ENCODE results near the gene CLDN6. TPM values are rescaled to one million over a fixed set of nuclear protein-coding genes. Genes with fewer than 3 reads are reported as not detected.

Gene CLDN6
- total and polyA plus RNA-seq, 7 experiments from 2014 or later: not detected

DNA sequence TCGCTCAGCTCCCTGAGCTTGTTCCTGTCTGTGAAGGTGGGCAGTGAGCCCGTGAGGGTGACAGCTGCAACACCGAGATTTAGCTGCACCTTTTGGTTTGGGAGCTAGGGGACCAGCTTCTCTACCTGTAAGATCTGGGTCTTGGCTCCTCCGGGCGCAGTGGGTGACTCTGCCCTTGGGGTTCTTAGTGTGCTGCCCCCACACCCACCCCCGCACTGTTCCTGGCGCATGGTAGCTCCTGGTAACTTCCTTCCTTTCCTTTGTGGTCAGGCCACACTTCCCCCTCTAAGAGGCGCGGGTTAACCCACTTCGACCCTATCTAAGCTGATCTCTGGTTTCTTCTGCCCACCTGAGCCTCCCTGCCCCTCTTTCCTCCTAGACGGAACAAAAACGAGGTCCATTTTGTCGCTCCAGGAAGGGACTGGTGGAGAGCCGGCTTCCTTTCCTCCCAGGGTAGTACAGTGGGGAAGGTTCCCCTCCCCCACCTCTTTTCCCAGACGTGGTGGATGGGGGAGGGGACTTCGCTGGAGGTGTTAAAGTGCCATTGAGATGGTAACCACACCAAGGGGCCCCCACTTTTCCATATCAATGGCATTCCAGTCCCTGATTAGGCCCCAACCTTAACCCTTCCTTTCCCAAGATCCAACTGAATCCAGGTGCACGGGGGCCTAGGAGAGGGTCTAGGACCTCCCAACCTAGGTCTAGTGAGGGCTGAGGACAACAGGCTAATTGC is 9.9 kb downstream of the CLDN6 start:
- Mint-ChIP-seq H3K4me1 (peaks cover 18 to 35% (median 28%) of the 10 kb centered on the region in 7 donors), H3K36me3 (peaks cover 0 to 1% (median 0%) of the 10 kb centered on the region in 5 donors), H3K4me3 (peak overlapping the region; percentile 68 to 85 (median 74)), H3K27ac (peak overlapping the region in 2 of 9 donors; percentile 17 to 25), H3K9me3 (no peaks in the 10 kb centered on the region), H3K27me3 (peaks cover 0 to 18% (median 5%) of the 10 kb centered on the region in 5 donors)
- ChIA-PET CTCF (interaction anchor here (0.6 to 2.0 kb wide), 5 partner anchors 13 to 123 kb away, joined by 3 to 8 read pairs (median 3); no protein-coding TSS in a partner anchor), POLR2A (interaction anchor here (0.7 to 3.2 kb wide), 8 partner anchors 12 to 527 kb away, joined by 3 to 11 read pairs (median 6); partner anchors contain the start of genes HCFC1R1, PKMYT1, THOC6 and TNFRSF12A)
- no peaks in the 10 kb centered on the region for H3K27me3 ChIP-seq (ENCODE audit: control insufficient read depth in 2 of 2, insufficient read depth in 2 of 2, low read length in 2 of 2)
- no peak for DNase-seq
- no peak overlapping the region for H3K27ac ChIP-seq (ENCODE audit: low read depth, low read length)
- intact Hi-C loops (cut with micrococcal nuclease): no loop called here
- H3K9me3 ChIP-seq (ENCODE audit: control insufficient read depth in 2 of 3, low read length in 3 of 3): no peaks in the 10 kb centered on the region
- peak overlapping the region; percentile 38 for H3K4me3 ChIP-seq (ENCODE audit: low read length)
- H3K36me3 ChIP-seq (ENCODE audit: control insufficient read depth in 2 of 3, insufficient read depth in 3 of 3, low read length in 3 of 3): no peaks in the 10 kb centered on the region
- ATAC-seq: no peak
- H3K4me1 ChIP-seq (ENCODE audit: control insufficient read depth in 2 of 2, insufficient read depth in 2 of 2, low read length in 2 of 2): peaks cover 21 to 23% of the 10 kb centered on the region in 2 donors

DNA sequence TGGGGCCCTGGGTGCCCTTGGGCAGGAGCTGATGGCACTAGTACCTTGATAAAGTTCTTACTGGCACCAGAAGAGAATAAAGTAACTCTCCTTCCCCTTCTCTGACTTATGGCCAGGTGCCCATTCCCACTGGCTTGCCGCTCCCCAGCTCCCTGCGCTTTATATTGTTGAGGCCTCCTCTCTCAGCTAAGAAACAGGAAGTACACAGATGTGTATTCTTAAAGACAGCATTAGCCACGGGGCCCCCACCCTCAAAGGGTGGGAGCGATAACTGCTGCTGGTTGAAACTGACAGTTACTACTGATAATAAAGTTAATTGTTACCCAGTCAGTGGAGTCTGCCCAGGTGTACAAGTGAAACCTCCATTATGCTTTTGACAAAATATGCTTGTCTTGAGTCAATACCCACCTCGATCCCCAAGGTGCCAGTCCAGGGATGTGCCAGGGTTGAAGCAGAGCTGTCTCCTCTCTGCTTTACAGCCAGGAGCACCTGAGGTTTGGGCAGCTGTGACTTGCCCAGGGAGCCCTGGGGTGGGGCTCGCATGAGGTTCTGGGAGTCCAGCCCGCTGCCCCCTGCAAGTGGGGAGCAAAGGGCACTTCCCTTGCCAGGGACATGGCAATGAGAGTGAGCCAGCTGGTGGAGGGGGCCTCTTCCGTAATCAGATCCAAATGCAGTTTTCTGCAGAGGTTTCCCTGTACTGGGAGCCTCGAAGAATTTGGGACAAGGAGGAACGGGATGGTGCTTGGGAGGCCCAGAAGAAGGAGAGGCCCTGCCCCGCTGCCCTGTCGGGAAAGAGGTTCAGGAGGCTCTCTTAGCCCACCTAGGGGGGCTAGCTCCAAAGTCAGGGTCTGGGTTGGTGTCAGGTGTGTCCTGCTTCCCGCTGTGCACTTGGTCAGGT is 10.7 kb downstream of the CLDN6 start:
- Mint-ChIP-seq H3K9me3 (no peaks in the 10 kb centered on the region), H3K27ac (peak overlapping the region in 3 of 9 donors; percentile 24 to 33 (median 25)), H3K4me1 (peaks cover 18 to 35% (median 28%) of the 10 kb centered on the region in 7 donors), H3K4me3 (peak overlapping the region; percentile 37 to 85 (median 73)), H3K27me3 (peaks cover 0 to 15% (median under 1%) of the 10 kb centered on the region in 5 donors), H3K36me3 (peaks cover 0 to 1% (median 0%) of the 10 kb centered on the region in 5 donors)
- Histone ChIP-seq H3K27me3 (ENCODE audit: control insufficient read depth in 2 of 2, insufficient read depth in 2 of 2, low read length in 2 of 2) (no peaks in the 10 kb centered on the region), H3K4me3 (ENCODE audit: low read length) (peak overlapping the region; percentile 38), H3K4me1 (ENCODE audit: control insufficient read depth in 2 of 2, insufficient read depth in 2 of 2, low read length in 2 of 2) (peaks cover 21 to 23% of the 10 kb centered on the region in 2 donors), H3K27ac (ENCODE audit: low read depth, low read length) (no peak overlapping the region), H3K36me3 (ENCODE audit: control insufficient read depth in 2 of 3, insufficient read depth in 3 of 3, low read length in 3 of 3) (no peaks in the 10 kb centered on the region), H3K9me3 (ENCODE audit: control insufficient read depth in 2 of 3, low read length in 3 of 3) (no peaks in the 10 kb centered on the region)
- intact Hi-C loops (cut with micrococcal nuclease): no loop called here
- DNase-seq: no peak
- POLR2A ChIA-PET: interaction anchor here (0.9 to 3.2 kb wide), 8 partner anchors 13 to 230 kb away, joined by 4 to 11 read pairs (median 6); partner anchors contain the start of genes HCFC1R1, PKMYT1, THOC6 and TNFRSF12A
- CTCF ChIA-PET: interaction anchor here (0.6 to 2.0 kb wide), 6 partner anchors 14 to 124 kb away, joined by 3 to 8 read pairs (median 4); no protein-coding TSS in a partner anchor
- no peak for ATAC-seq

DNA sequence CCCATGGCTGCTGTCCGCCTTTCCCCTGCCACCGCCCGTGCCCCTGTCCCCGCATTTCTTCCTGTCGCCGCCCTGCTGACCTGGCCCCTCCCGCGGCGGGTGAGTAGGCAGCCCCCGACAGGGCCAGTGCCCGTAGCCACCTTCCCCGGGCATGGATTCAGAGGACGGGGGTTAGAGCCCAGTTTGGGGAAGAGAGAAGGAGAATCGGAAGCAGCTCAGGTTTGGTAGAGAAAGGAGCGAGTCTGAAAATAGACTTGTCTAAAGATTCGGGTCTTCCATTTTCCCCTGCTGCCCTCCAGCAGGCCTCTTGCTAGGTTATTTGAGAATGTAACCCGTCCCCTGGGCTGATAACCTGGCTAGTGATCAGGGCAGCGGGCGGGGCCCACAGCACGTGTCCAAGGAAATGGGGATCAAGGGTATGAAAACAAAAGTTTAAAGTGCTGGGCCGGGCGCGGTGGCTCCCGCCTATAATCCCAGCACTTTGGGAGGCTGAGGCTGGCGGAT is 13.2 kb downstream of the CLDN6 start:
- intact Hi-C loops (cut with micrococcal nuclease): loop anchor here (1.0 to 2.0 kb wide), 5 partner anchors 16 to 284 kb away; partner anchors contain the start of genes PAQR4 (in 1 of the 2), PKMYT1 (in 1 of the 2) and THOC6 (in 1 of the 2)
- ChIA-PET POLR2A (interaction anchor here (0.9 to 3.0 kb wide), 5 partner anchors 16 to 124 kb away, joined by 3 to 17 read pairs (median 8); partner anchors contain the start of gene TNFRSF12A), CTCF (interaction anchor here (4.0 kb wide), 1 partner anchor 24 kb away, joined by 90 read pairs; no protein-coding TSS in a partner anchor)
- no peaks in the 10 kb centered on the region for H3K36me3 ChIP-seq (ENCODE audit: control insufficient read depth in 2 of 3, insufficient read depth in 3 of 3, low read length in 3 of 3)
- Mint-ChIP-seq H3K9me3 (no peaks in the 10 kb centered on the region), H3K4me3 (peak overlapping the region; percentile 40 to 86 (median 72)), H3K4me1 (peaks cover 18 to 35% (median 28%) of the 10 kb centered on the region in 7 donors), H3K36me3 (peaks cover 0 to 1% (median 0%) of the 10 kb centered on the region in 5 donors), H3K27me3 (peaks cover 0 to 13% (median 0%) of the 10 kb centered on the region in 5 donors), H3K27ac (peak overlapping the region in 1 of 9 donors; percentile 62)
- H3K4me1 ChIP-seq (ENCODE audit: control insufficient read depth in 2 of 2, insufficient read depth in 2 of 2, low read length in 2 of 2): peaks cover 21 to 23% of the 10 kb centered on the region in 2 donors
- H3K9me3 ChIP-seq (ENCODE audit: control insufficient read depth in 2 of 3, low read length in 3 of 3): no peaks in the 10 kb centered on the region
- ATAC-seq (no peak), DNase-seq (no peak)
- H3K27ac ChIP-seq (ENCODE audit: low read depth, low read length): no peak overlapping the region
- H3K27me3 ChIP-seq (ENCODE audit: control insufficient read depth in 2 of 2, insufficient read depth in 2 of 2, low read length in 2 of 2): no peaks in the 10 kb centered on the region
- H3K4me3 ChIP-seq (ENCODE audit: low read length): no peak overlapping the region

DNA sequence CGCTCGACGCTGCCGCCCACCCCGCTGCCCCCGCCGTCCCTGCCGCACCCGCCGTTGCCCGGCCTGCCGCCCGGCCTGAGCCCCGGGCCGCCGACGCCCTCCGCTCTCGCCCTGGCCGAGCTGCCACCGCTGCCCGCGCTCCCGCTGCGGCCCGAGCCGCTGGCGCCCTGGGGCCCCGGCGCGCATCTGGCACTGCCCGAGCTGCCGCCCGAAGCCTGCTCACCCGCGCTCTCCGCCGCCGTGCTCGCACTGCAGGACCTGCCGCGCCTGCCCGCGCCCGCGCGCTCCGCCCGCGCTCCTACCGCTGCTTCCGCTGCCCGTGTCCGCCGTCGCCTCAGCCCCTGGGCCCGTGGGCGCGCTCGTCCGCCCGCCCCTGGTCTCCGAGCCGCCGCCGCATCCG is 13.7 kb downstream of the CLDN6 start:
- POLR2A ChIA-PET: interaction anchor here (0.7 to 3.0 kb wide), 10 partner anchors 10 to 564 kb away, joined by 3 to 17 read pairs (median 5); partner anchors contain the start of genes PKMYT1 and TNFRSF12A
- no peaks in the 10 kb centered on the region for H3K27me3 ChIP-seq (ENCODE audit: control insufficient read depth in 2 of 2, insufficient read depth in 2 of 2, low read length in 2 of 2)
- Mint-ChIP-seq H3K9me3 (no peaks in the 10 kb centered on the region), H3K36me3 (peaks cover 0 to 1% (median 0%) of the 10 kb centered on the region in 5 donors), H3K4me3 (peak overlapping the region in 2 of 10 donors; percentile 81 to 86), H3K27ac (no peak overlapping the region), H3K4me1 (peaks cover 18 to 35% (median 28%) of the 10 kb centered on the region in 7 donors), H3K27me3 (peaks cover 0 to 13% (median 0%) of the 10 kb centered on the region in 5 donors)
- CTCF ChIA-PET: interaction anchor here (0.6 to 4.0 kb wide), 19 partner anchors 8 to 670 kb away, joined by 3 to 90 read pairs (median 4); partner anchors contain the start of genes HCFC1R1, THOC6, TNFRSF12A and ZNF174
- peak in 1 of 9 donors; percentile 41 for DNase-seq
- peak; percentile 1 for ATAC-seq
- no peak overlapping the region for H3K27ac ChIP-seq (ENCODE audit: low read depth, low read length)
- no peaks in the 10 kb centered on the region for H3K36me3 ChIP-seq (ENCODE audit: control insufficient read depth in 2 of 3, insufficient read depth in 3 of 3, low read length in 3 of 3)
- intact Hi-C loops (cut with micrococcal nuclease): loop anchor here (1.0 to 2.0 kb wide), 5 partner anchors 17 to 283 kb away; partner anchors contain the start of genes PAQR4 (in 1 of the 2), PKMYT1 (in 1 of the 2) and THOC6 (in 1 of the 2)
- H3K9me3 ChIP-seq (ENCODE audit: control insufficient read depth in 2 of 3, low read length in 3 of 3): no peaks in the 10 kb centered on the region
- H3K4me3 ChIP-seq (ENCODE audit: low read length): no peak overlapping the region
- peaks cover 21 to 23% of the 10 kb centered on the region in 2 donors for H3K4me1 ChIP-seq (ENCODE audit: control insufficient read depth in 2 of 2, insufficient read depth in 2 of 2, low read length in 2 of 2)

DNA sequence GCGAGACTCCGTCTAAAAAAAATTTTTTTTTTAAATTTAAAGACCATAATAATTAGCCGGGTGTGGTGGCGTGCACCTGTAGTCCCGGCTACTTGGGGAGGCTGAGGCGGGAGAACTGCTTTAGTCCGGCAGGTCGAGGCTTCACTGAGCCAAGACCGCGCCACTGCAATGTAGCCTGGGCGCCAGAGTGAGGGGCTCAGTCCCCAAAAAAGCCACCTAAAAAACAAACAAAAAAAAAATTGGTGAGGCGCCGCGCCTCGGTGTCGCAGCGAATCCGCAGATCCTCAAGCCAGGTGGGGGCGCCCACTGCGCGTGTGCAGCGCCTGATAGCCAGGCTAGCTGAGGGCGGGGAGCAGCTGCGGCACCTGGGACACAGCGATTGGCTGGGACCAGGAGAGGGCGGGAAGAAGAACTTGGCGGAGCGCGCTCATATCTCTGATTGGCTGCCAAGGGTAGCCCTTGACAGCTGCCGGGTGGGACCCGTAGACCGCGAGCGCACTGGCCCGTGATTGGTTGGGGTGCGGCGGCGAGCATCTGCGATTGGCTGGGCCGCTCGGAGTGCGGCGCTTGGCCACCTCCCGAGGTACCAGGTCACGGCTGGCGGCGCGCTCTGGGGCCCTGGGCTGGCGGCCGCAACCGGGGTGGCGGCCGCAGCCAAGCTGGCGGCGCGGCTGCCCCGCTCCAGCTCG is 14.3 kb downstream of the CLDN6 start:
- Histone ChIP-seq H3K4me1 (ENCODE audit: control insufficient read depth in 2 of 2, insufficient read depth in 2 of 2, low read length in 2 of 2) (peaks cover 19 to 21% of the 10 kb centered on the region in 2 donors), H3K9me3 (ENCODE audit: control insufficient read depth in 2 of 3, low read length in 3 of 3) (no peaks in the 10 kb centered on the region), H3K4me3 (ENCODE audit: low read length) (no peak overlapping the region), H3K36me3 (ENCODE audit: control insufficient read depth in 2 of 3, insufficient read depth in 3 of 3, low read length in 3 of 3) (no peaks in the 10 kb centered on the region), H3K27ac (ENCODE audit: low read depth, low read length) (no peak overlapping the region), H3K27me3 (ENCODE audit: control insufficient read depth in 2 of 2, insufficient read depth in 2 of 2, low read length in 2 of 2) (no peaks in the 10 kb centered on the region)
- ChIA-PET POLR2A (interaction anchor here (0.7 to 3.0 kb wide), 10 partner anchors 9 to 564 kb away, joined by 3 to 17 read pairs (median 5); partner anchors contain the start of genes PKMYT1 and TNFRSF12A), CTCF (interaction anchor here (0.6 to 4.0 kb wide), 21 partner anchors 8 to 671 kb away, joined by 3 to 90 read pairs (median 4); partner anchors contain the start of genes HCFC1R1, THOC6, TNFRSF12A and ZNF174)
- intact Hi-C loops (cut with micrococcal nuclease): loop anchor here (1.0 to 2.0 kb wide), 14 partner anchors 18 to 497 kb away; partner anchors contain the start of genes PAQR4 (in 2 of the 2), PKMYT1 (in 2 of the 2) and THOC6 (in 1 of the 2)
- H3K27ac Mint-ChIP-seq: peak overlapping the region in 5 of 9 donors; percentile 41 to 81 (median 45)
- H3K27me3 Mint-ChIP-seq: peaks cover 0 to 17% (median 0%) of the 10 kb centered on the region in 5 donors
- H3K4me1 Mint-ChIP-seq: peaks cover 18 to 32% (median 25%) of the 10 kb centered on the region in 7 donors
- DNase-seq (peak; percentile 78 to 98 (median 96)), ATAC-seq (peak; percentile 99)
- peaks cover 0 to 1% (median 0%) of the 10 kb centered on the region in 5 donors for H3K36me3 Mint-ChIP-seq
- H3K4me3 Mint-ChIP-seq: peak overlapping the region; percentile 76 to 82 (median 80)
- H3K9me3 Mint-ChIP-seq: no peaks in the 10 kb centered on the region
